GM21619 (cell line): ENCODE results near the gene FAM236A.
"Not testable (repeated sequence)": the region's sequence is repeated elsewhere in the genome, so short reads cannot be mapped to it uniquely, and the experiment has no call there.

Experiments used
- ATAC-seq: cut with Tn5 transposase; IDR thresholded peaks from one replicate; pipeline ENCODE4 v1.9.1; 2021; ENCODE audit not compliant: unreplicated experiment

Gene FAM236A

DNA sequence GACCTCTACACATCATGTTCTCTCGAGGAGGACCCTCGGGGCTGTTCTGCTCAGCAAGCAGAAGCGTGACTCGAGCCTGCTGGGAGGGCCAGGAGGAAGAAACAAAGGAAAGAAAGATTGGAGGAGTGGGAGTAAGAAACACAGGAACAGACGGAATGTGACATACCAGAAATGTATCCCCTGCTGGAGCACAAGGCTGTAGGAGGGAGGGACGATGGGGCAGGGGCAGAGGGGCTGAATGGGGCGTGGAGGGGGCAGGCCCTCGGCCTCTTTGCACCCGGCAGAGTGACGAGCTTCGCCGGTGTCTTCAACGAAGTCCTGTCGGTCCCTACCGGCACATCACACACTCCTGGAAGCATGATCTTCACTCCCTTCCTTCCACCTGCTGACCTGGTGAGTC is at the start of gene FAM236A:
Gene FAM236A (plus strand): TSS at position 301 of the 400 bp plus-strand sequence. CDS start 57 bp downstream, at position 358.
- not testable (repeated sequence) for ATAC-seq

DNA sequence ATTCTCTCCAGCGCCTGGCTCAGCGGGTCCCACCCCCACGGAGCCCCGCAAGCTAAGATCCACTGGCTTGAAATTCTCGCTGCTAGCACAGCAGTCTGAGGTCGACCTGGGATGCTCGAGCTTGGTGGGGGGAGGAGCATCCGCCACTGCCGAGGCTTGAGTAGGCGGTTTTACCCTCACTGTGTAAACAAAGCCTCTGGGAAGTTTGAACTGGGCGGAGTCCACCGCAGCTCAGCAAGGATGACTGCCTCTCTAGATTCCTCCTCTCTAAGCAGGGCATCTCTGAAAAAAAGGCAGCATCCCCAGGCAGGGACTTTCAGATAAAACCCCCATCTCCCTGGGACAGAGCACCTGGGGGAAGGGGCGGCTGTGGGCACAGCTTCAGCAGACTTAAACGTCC is 48.3 kb upstream of the FAM236A start:
- not testable (repeated sequence) for ATAC-seq

DNA sequence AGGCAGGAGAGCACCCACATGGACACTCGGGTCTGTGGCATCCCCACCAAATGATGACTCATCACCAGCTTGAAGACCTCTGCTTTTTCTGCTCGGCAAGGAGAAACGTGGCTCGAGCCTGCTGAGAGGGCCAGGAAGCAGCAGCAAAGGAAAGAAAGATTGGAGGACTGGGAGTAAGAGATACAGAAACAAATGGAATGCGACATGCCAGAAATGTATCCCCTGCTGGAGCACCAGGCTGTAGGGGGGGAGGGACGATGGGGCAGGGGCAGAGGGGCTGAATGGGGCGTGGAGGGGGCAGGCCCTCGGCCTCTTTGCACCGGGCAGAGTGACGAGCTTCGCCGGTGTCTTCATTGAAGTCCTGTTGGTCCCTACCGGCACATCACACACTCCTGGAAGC is 25.7 kb upstream of the FAM236A start, which contains the start of gene FAM236C:
Gene FAM236C (plus strand): TSS at position 301 of the 400 bp plus-strand sequence. CDS start 100 bp downstream, outside the sequence.
- not testable (repeated sequence) for ATAC-seq

DNA sequence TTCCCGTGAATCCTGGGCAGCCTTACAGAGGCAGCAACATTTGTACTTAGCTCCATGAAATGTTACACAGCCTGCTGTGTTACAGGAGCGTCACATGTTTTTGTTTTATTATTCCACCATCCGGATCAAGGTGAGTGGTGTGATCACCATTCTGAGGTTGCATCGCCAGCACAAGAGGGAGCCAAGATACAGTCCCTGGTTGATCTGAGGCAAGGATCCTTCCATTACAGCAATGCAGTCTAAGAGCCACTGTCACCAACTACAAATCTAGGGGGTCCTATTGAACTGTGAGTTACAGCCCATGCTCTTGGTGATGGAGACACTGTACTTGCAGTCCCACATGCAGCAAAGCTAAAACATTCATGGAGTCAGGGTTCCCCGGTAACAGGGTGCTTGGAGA is 21.9 kb upstream of the FAM236A start:
- ATAC-seq = not testable (repeated sequence)

DNA sequence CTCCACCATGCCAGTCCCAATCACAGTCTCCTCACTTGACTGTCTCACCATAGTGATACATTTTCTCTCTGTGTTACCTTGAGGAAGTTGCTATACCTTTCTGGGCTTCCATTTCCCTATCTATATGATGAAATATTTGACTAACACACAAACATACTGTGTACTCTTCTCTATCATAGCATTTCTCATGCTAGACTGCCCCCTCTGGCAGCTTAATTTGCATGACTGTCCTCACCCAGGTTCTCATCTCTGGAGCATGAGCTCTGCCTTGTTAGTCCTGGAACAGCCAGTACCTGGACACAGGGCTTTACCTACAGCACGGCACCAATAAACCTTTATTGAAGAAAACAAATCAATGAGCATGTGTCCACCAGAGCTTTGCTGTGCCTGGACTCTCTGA is 5.7 kb upstream of the FAM236A start:
- ATAC-seq = not testable (repeated sequence)

DNA sequence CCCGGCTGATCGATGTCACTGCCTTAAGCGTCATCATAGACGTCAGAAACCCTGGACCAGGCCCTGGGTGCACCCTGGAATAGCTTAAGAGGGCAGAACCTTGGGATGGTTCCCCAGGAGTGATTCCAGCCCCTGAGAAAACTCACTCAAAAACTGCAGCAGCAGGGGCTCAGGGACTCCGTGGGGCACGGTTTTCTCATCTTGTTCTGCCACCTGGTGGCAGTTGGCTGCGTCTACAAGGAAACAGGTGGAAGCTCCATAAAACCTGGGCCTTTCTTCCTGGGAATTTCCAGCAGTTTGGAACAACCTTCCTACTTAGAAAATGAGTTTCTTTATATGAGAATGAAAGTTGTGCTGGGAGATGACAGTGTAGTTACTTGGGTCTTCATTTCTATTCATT is 1.6 kb upstream of the FAM236A start:
- ATAC-seq = not testable (repeated sequence)

DNA sequence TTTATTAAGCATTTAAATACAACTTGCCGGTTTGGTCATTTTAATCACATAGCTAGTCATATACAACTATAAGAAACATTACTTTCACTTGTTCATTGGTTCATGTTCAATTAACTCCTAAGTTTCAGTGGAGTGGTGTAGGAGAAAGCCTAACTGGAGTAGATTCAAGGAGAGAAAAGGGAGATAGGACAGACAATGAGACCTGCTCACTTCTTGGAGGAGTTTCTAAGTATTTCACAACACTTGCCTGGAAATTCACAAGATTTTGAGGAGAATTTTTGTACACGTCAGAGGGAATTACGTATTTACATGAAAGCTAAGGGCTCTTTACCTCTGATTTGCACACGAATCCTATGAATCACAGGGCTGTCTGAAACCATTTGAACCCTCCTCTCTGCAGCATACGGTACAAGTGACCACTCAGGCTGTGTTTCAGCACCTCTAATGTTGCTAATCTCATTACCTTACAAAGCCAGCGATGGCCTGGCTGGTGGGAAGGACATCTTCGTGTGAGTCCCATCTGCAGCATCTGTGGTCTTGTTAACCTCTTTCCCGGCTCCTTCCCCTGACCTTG is 1.0 kb upstream of the FAM236A start:
- ATAC-seq = not testable (repeated sequence)

DNA sequence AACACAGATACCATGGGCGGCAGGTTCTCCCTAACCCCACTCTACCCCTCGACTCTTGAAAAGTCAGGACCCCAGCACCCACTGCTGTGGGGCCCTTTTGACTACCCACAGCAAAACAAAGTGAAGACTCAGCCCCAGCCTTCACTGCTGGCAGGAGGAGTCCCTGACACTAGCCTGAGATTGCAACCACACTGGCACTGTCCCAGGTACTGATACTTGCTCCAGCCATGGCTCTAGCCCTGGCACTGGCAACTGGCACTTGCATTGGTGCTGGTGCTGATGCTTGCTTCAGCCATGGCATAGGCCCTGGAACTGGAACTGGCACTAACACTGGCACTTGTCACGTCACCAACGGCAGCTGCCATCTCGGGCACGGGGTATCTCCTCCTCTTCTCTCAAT is 4.3 kb downstream of the FAM236A start:
- ATAC-seq = not testable (repeated sequence)

DNA sequence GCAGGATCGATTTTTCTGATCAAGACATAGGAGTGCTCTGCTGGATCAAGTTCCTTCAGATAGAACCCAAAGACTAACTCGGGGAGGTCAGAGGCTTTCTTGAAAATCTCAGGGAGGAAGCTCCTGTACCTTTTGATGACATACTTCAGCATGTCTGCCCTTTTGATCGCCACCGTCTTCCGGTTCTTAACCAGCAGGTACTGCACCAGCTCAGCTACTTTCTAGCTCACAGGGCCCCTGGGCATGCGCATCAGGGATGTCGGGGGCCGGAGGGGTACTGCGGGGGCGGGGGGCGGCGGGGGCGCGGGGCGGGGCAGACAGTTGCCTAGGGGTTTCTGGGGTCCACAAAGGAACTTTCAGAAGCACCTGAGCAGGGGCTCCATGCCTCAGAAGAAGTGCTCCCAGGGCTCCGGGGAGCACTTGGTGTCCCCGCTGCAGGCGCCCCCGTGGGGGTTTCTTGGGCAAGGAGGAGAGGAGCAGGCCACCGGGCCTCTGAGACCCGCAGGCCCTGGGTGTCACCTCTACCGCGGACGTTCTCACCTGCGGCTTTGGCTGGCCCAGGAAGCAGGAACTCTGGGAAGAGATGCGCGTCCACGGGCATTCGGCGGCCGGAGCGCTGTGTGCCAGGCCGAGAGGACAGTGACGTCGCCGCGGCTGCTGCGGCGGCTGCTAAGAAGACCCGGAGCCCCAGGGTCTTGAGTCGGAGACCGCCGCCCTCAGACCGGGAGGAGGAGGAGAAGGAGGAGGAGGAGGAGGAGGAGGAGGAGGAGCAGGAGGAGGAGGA is 5.2 kb downstream of the FAM236A start:
- ATAC-seq = not testable (repeated sequence)

DNA sequence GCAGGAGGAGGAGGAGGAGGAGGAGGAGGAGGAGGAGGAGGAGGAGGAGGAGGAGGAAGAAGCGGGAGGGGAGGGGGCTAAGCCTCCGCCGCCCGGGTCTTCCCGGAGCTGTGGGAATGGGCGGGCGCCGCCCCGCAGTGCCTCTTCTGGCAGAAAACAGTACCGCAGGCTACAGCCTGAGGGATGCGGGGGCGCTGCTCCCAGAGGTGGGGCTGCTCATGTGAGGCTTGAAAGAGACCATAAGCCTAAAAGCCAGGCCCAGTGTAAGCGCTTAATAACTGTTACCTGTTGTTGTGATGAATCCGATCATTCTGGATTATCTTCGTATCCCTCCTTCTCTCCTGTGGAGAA is 5.8 kb downstream of the FAM236A start, which contains the start of gene DMRTC1:
Gene DMRTC1 (minus strand): TSS at position 19 of the 351 bp plus-strand sequence. CDS start 68,143 bp downstream, outside the sequence.
- peak; percentile 80 for ATAC-seq

DNA sequence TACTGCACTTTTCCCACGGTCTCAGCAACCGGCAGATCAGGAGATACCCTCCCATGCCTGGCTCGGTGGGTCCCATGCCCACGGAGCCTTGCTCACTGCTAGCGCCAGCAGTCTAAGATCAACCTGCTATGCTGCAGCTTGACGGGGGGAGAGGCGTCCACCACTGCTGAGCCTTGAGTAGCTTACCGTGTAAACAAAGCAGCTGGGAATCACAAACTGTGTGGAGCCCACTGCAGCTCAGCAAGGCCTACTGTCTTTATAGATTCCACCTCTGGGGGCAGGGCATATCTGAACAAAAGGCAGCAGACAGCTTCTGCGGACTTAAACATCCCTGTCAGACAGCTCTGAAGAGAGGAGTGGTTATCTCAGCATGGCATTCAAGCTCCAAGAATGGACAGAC is 22.0 kb downstream of the FAM236A start:
- ATAC-seq = not testable (repeated sequence)

DNA sequence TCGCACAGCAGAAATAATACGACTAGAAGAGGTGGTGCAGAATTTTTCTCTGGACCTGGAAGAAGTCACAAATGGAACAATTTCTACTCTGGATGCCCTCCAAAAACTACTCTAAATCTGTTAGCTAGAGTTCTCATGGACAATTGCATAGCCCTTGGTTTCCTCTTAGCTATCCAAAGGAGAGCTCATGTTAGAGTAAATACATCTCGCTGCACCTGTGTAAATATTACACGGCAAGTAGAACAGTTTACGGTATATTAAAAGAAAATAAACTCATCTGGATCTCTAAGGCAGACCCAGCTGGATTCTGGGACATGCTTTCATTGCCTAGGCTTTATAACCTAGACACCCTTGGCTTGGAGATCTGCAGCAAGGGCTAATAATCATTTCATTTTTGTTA is 33.9 kb downstream of the FAM236A start:
- ATAC-seq = not testable (repeated sequence)

DNA sequence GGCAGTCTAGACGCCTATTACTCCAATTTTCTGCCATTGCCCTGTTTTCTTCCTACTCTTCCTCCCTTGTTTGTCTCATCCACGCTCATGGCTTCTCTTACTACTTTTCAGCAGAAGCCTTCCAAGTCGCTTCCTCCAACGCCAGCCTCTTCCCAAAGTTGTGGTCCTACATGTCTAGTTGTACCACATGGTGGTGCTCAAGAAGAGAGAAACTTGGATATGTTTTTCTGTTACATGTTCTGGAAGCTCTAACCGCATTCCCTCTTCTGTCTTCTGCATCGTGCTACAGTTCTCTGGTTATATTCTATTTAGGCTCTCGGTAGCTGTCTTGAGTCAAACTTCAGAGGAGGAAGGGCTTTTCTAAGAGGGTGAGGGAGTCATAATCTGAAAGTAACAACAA is 36.9 kb downstream of the FAM236A start:
- not testable (repeated sequence) for ATAC-seq

DNA sequence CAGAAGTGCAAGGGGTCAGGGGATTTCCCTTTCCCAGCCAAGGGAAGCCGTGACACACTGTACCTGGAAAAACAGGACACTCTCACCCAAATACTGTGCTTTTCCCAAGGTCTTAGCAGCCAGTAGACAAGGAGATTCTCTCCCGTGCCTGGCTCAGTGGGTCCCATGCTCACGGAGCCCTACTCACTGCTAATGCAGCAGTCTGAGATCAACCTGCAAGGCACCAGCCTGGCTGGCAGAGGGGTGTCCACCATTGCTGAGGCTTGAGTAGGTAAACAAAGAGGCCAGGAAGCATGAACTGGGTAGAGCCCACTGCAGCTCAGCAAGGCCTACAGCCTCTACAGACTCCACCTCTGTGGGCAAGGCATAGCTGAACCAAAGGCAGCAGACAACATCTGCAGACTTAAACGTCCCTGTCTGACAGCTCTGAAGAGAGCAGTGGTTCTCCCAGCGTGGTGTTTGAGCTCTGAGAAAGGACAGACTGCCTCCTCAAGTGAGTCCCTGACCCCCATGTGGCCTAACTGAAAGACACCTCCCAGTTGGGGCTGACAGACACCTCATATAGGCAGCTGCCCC is 43.0 kb downstream of the FAM236A start:
- ATAC-seq = not testable (repeated sequence)
